ENCODE results near the gene ASB7.

DNA sequence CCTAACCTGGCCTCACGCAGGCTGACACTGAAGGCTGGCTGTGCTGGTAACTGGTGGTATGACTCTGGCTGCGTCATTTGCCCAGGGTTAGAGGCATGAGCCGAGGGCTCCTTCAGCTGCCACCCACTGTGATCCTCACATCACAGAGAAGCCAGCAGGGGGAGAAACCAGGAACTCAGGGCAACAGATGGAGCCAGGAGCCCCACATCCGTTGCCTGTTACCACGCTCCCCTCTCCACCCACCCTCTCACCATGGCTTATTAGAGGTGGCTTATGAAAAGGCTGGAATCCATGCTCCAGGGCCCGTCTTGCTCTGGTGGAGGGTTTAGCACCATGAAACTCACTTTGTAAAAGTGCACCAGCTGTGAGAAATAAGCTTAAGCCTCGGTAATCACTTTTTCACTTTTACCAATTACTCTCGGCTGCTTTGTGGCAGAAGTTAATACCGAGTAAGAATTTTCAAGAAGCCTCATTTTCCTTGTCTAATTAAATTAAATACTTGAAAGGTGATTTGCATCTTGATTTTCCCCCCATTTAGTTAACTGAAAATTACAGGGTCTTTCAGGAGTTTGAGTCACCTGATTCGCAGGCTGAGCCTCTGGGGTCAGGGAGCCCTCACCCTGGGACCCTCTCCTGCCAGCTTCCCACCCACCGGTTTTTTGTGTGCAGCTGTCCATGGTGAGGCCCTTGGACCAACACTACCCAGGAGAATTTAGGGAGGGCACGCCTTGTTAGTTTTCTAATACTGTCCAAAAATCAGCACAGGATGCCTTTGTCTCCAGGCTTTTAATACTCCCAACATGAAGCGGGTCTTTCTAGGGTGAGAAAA lies 60.9 kb downstream of the ASB7 start:
- TF ChIP-seq, protein P1, sequence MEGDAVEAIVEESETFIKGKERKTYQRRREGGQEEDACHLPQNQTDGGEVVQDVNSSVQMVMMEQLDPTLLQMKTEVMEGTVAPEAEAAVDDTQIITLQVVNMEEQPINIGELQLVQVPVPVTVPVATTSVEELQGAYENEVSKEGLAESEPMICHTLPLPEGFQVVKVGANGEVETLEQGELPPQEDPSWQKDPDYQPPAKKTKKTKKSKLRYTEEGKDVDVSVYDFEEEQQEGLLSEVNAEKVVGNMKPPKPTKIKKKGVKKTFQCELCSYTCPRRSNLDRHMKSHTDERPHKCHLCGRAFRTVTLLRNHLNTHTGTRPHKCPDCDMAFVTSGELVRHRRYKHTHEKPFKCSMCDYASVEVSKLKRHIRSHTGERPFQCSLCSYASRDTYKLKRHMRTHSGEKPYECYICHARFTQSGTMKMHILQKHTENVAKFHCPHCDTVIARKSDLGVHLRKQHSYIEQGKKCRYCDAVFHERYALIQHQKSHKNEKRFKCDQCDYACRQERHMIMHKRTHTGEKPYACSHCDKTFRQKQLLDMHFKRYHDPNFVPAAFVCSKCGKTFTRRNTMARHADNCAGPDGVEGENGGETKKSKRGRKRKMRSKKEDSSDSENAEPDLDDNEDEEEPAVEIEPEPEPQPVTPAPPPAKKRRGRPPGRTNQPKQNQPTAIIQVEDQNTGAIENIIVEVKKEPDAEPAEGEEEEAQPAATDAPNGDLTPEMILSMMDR (conservative IDR thresholded peaks at IDR 0.05; ENCODE audit: low read depth, low read length): peak; percentile 45
- no peak for TF ChIP-seq EZH2 (IDR thresholded peaks at IDR 0.05; ENCODE audit: borderline replicate concordance, low read depth, low read length, poor library complexity, severe bottlenecking)

All from A673 (cell line).